ENCODE measurements around the gene WNT6. TPM values are rescaled to one million over a fixed set of nuclear protein-coding genes. Genes with fewer than 3 reads are reported as not detected.

Gene WNT6
- total RNA-seq, 1 donor from 2014 or later: 0.66 TPM

DNA sequence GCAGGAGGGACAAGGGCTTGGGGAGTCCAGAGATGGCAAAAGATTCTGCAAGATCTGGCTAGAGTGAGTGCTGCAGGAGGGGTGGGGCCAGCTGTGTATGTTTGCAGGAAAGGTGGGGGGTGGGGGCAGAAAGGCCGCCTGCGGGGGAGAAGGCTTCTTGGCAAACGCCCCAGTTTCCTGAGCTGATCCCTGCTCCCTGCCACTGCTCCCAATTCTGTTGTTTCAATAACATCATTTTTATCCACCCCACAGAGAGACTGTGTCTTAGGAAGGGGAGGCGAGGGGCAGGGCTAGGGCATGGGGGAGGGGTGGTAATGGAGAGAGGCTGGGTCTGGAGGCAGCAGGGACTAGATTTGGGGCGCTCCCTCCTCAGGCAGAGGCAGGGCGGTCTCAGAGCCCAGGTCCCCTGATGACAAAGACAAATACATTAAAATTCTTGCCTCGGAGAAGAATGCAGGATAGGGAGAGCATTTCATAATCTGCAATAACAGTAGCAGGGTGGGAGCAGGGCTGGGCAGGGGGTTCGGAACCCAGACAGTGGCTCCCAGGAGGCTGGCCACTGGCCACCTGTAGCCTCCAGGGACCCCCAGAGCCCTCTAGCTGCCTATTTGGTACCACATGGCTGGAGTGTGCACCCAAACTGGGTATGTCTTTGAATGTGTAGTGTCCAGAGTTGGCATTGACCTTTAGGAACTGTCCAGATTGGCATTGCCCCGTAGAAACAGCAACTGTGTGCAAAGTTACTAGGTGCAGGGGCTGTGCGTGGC lies 2.1 kb upstream of the WNT6 start:
- Mint-ChIP-seq H3K36me3 (ENCODE audit: unreplicated experiment) (no peaks in the 10 kb centered on the region), H3K4me1 (ENCODE audit: low read depth, unreplicated experiment) (peaks cover 13% of the 10 kb centered on the region), H3K4me3 (ENCODE audit: unreplicated experiment) (no peak overlapping the region), H3K27me3 (ENCODE audit: unreplicated experiment) (peaks cover 30% of the 10 kb centered on the region), H3K27ac (ENCODE audit: unreplicated experiment) (no peak overlapping the region), H3K9me3 (ENCODE audit: unreplicated experiment) (peaks cover 2% of the 10 kb centered on the region)
- TF ChIP-seq, protein P1, sequence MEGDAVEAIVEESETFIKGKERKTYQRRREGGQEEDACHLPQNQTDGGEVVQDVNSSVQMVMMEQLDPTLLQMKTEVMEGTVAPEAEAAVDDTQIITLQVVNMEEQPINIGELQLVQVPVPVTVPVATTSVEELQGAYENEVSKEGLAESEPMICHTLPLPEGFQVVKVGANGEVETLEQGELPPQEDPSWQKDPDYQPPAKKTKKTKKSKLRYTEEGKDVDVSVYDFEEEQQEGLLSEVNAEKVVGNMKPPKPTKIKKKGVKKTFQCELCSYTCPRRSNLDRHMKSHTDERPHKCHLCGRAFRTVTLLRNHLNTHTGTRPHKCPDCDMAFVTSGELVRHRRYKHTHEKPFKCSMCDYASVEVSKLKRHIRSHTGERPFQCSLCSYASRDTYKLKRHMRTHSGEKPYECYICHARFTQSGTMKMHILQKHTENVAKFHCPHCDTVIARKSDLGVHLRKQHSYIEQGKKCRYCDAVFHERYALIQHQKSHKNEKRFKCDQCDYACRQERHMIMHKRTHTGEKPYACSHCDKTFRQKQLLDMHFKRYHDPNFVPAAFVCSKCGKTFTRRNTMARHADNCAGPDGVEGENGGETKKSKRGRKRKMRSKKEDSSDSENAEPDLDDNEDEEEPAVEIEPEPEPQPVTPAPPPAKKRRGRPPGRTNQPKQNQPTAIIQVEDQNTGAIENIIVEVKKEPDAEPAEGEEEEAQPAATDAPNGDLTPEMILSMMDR (IDR thresholded peaks at IDR 0.05; ENCODE audit: partially characterized antibody, unreplicated experiment): no peak
- DNase-seq: no peak

DNA sequence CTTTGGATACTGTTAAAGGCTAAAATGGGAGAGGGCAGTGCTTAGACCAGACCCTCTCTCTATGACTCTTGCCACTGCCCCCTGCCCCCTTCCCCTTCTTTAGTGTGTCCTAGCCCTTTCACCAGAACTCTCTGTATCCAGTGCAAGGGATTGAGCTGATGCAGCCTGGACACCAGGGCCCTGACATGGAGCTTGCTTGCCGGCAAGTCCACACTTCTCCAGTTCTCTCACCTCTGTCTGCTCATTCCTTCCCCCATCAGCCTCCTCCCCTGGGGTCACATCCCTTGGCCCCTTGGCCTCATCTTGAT lies 1.5 kb upstream of the WNT6 start:
- Mint-ChIP-seq H3K27ac (ENCODE audit: unreplicated experiment) (no peak overlapping the region), H3K9me3 (ENCODE audit: unreplicated experiment) (peaks cover 2% of the 10 kb centered on the region), H3K4me3 (ENCODE audit: unreplicated experiment) (peak overlapping the region; percentile 5), H3K27me3 (ENCODE audit: unreplicated experiment) (peaks cover 33% of the 10 kb centered on the region), H3K36me3 (ENCODE audit: unreplicated experiment) (no peaks in the 10 kb centered on the region), H3K4me1 (ENCODE audit: low read depth, unreplicated experiment) (peaks cover 13% of the 10 kb centered on the region)
- TF ChIP-seq, protein P1 (IDR thresholded peaks at IDR 0.05; ENCODE audit: partially characterized antibody, unreplicated experiment): no peak
- no peak for DNase-seq

DNA sequence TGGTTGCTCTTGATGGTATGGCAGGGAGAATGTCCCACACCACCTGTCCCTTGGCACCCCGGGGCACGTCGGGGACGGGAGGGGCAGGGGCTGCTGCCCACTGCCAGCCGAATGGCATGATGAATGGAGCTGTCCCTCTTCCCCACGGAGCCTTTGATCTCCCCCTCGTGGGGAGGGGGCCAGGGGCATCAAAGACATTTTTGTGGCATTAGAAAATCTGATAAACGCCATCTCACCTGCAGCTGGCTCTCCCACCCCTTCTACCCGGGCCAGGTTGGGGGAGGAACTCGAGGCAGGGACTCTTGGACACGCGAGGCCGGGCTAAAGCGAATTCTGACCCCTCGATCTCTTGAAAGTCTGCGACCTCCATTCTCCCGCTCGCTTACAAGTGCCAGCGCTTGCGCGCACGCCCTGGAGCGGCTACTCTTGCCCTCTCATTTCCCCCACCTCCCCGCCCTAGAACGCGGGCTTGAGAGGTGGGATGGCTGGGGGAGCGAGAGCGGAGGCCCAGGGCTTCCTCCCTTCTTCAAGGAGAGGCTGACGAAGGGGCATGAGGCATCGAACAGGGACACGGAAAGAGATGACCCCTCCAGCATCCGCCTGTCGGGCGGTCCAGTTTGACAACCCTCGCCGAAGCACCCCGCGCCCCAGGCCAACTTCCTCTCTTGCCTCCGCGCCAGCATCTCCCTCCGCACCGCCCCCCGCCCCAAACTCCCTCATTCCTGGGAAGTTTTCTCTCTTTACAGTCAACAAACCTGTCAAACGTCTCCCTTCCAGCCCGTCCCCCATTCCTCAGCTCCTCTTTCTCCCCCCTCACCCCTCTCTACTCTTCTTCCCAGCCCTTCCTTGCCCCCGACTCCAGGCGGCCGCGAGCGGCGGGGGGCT lies 692 bp upstream of the WNT6 start:
- peaks cover 2% of the 10 kb centered on the region for H3K9me3 Mint-ChIP-seq (ENCODE audit: unreplicated experiment)
- H3K27me3 Mint-ChIP-seq (ENCODE audit: unreplicated experiment): peaks cover 31% of the 10 kb centered on the region
- H3K27ac Mint-ChIP-seq (ENCODE audit: unreplicated experiment): no peak overlapping the region
- H3K4me3 Mint-ChIP-seq (ENCODE audit: unreplicated experiment): peak overlapping the region; percentile 75
- DNase-seq: no peak
- TF ChIP-seq, protein P1 (IDR thresholded peaks at IDR 0.05; ENCODE audit: partially characterized antibody, unreplicated experiment): no peak
- H3K4me1 Mint-ChIP-seq (ENCODE audit: low read depth, unreplicated experiment): peaks cover 10% of the 10 kb centered on the region
- no peaks in the 10 kb centered on the region for H3K36me3 Mint-ChIP-seq (ENCODE audit: unreplicated experiment)

DNA sequence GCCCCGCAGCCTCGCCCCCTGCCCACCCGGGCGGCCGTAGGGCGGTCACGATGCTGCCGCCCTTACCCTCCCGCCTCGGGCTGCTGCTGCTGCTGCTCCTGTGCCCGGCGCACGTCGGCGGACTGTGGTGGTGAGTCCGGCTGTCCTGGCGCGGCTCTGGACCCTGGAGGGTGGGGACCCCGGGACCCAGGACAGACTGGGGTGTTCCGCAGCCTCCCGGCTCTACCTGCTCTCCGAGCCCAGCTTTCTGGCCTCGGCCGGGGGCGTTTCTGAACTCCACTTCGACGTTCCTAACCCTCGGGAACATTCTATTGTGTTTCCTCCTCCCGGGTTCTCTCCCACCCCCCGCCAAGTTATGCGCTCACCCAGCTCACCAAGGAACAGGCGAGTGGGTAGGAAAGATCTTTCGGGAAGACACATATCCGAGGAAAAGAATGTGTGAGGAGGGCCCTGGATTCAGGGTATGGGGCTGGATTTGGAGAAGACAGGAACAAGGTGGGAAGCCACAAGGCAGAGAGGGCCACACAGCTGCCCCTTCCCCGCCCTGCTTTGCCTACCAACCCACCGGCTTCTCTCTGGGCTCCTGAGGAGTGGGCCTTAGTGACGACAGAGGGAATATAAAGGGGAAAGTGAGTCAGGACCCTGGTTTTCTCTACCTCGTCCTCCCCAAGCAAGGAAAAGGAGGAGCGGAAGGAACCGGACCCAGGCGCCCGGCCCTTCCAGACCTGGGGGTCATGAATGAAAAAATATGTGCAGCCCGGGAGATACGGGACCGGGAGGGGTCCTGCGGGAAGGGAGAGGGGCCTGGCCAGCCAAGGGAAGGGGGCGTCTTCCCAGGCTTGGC lies 605 bp downstream of the WNT6 start:
- Mint-ChIP-seq H3K4me3 (ENCODE audit: unreplicated experiment) (peak overlapping the region; percentile 77), H3K27me3 (ENCODE audit: unreplicated experiment) (peaks cover 30% of the 10 kb centered on the region), H3K4me1 (ENCODE audit: low read depth, unreplicated experiment) (peaks cover 10% of the 10 kb centered on the region), H3K9me3 (ENCODE audit: unreplicated experiment) (peaks cover 2% of the 10 kb centered on the region), H3K36me3 (ENCODE audit: unreplicated experiment) (no peaks in the 10 kb centered on the region), H3K27ac (ENCODE audit: unreplicated experiment) (no peak overlapping the region)
- TF ChIP-seq, protein P1 (IDR thresholded peaks at IDR 0.05; ENCODE audit: partially characterized antibody, unreplicated experiment): no peak
- DNase-seq: no peak

Data from glutamatergic neuron (in vitro differentiated cells).